Tibial nerve (tissue), 4 donors: ENCODE results near the gene PACSIN2. TPM values are rescaled to one million over a fixed set of nuclear protein-coding genes. Genes with fewer than 3 reads are reported as not detected.
A peak's percentile ranks its signal among the peaks of the same experiment; 100 is the strongest.

ENCODE experiments used
- DNase-seq, 2 donors: peaks; one replicate each; pipeline ENCODE4 v3.0.0-alpha.2; 2019; ENCODE audit warnings: low spot score in 2 of 2
- H3K27ac ChIP-seq, 4 donors: fragments of 200-600 bp; sonication (generic) in 3 of 4; one replicate each; pipeline ENCODE4 v1.5.1; 2017 to 2019; ENCODE audit warnings: mild to moderate bottlenecking in 1 of 4
- H3K27me3 ChIP-seq, 2 donors: fragments of 200-600 bp; sonication (generic) in 1 of 2; one replicate each; pipeline versions ENCODE4 v1.5.1 to v1.6.0; 2017 to 2019
- H3K36me3 ChIP-seq, 3 donors: fragments of 200-600 bp; sonication (generic); one replicate each; pipeline ENCODE4 v1.5.1; 2018 to 2019
- H3K4me1 ChIP-seq, 4 donors: fragments of 200-600 bp; sonication (generic) in 3 of 4; one replicate each; pipeline ENCODE4 v1.5.1; 2017 to 2019
- H3K4me3 ChIP-seq, 4 donors: fragments of 200-600 bp; sonication (generic) in 3 of 4; one replicate each; pipeline ENCODE4 v1.5.1; 2017 to 2019; ENCODE audit warnings: mild to moderate bottlenecking in 1 of 4, moderate library complexity in 1 of 4
- H3K9me3 ChIP-seq, 4 donors: fragments of 200-600 bp; sonication (generic) in 3 of 4; one replicate each; pipeline ENCODE4 v1.5.1; 2017 to 2019
- CTCF ChIP-seq, 5 experiments: fragments of 200-600 bp in 3 of 5; fragments of 450-650 bp in 2 of 5; sonication (generic) in 3 of 5; IDR thresholded peaks; one replicate each; pipeline ENCODE4 v1.5.1; 2016 to 2019; ENCODE audit warnings: antibody characterized with exemption in 5 of 5, mild to moderate bottlenecking in 3 of 5, moderate library complexity in 2 of 5
- EP300 ChIP-seq, 2 donors: sonication (generic); formaldehyde crosslinking; IDR thresholded peaks; one replicate each; pipeline ENCODE4 v1.6.1; 2017; ENCODE audit warnings: antibody characterized with exemption in 2 of 2, mild to moderate bottlenecking in 1 of 2
- POLR2A ChIP-seq, 2 donors: fragments of 450-650 bp; IDR thresholded peaks; one replicate each; pipeline ENCODE4 v1.6.1; 2017; ENCODE audit warnings: antibody characterized with exemption in 2 of 2, mild to moderate bottlenecking in 2 of 2, moderate library complexity in 2 of 2
- WGBS, 2 donors: methylation state at CpG; one replicate each; pipeline ENCODE4 v1.1.5; 2018; 5-methylcytosine and 5-hydroxymethylcytosine counted together
- total RNA-seq, 4 donors: library from RNA; depleted of rRNA; stranded (reverse); fragments of >200 nt; gene quantifications; one replicate each; pipeline ENCODE4 v1.1.0, GENCODE V29; 2016

PACSIN2 gene
- total RNA-seq, 4 donors from 2014 or later, result 45.9 to 78.2 (median 59.0) TPM

- Histone ChIP-seq H3K4me1 (peaks cover 0 to 71% (median 48%) of the 10 kb centered on the region in 4 donors), H3K36me3 (no peaks in the 10 kb centered on the region), H3K9me3 (no peaks in the 10 kb centered on the region), H3K4me3 (no peak overlapping the region), H3K27me3 (no peaks in the 10 kb centered on the region), H3K27ac (peak overlapping the region in 3 of 4 donors; percentile 36 to 56 (median 53))
- WGBS, 2 donors, result 61 to 66% methylated on average over 10 of the region's 10 CpGs
- DNase-seq, result no peak
- TF ChIP-seq EP300 (IDR thresholded peaks at IDR 0.05), result peak in 1 of 2 donors; percentile 29
- no peak for TF ChIP-seq POLR2A (IDR thresholded peaks at IDR 0.05)
These were observed 54.2 kb downstream of the PACSIN2 start for GRCh38 chr22:42960531-42961399.

DNA sequence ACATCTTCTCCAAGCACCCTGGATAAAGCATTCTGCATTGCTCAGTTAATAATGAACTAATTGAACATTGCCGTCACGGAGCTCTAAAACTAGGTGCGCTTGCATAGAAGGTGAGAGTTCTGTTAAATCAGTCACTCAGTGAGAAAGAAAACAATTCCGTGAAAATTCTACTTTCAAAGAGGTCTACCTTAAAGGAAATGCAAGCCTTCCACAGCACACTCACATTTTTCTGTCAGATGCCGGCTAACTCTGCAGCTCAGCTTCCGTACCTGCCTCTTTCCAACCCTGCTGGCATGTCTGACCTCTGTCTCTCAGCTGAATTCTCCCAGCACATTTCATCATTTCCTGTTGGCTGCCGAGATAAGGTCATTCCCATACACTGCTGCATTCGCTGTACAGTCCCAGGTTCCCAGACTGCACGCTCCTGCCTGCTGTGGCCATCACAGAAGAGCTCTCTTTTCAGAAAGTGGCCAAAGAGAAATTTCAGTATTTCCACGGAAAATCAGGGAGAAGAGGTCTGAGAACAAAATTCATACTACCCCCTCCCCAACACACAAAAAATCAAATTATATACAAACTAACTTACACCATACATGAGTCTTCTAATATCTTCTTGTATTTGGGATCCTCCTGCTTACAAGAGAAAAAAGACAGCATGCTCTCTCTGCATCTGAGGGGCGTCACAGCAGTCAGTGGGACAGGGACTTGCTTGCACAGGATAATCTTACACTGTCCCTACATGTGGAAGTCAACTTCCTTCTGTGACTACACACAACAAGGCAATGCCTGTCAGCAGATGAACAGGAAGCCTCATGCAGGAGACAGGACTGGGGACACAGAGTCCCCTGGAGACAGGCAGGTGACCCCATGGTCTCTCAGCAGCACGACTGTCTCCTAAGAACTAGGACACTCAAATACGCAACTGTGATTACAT is 55.1 kb downstream of the PACSIN2 start:
- Histone ChIP-seq H3K4me1 (peaks cover 0 to 71% (median 48%) of the 10 kb centered on the region in 4 donors), H3K9me3 (no peaks in the 10 kb centered on the region), H3K4me3 (peak overlapping the region in 1 of 4 donors; percentile 35), H3K36me3 (peaks cover 0 to 6% (median 0%) of the 10 kb centered on the region in 3 donors), H3K27me3 (no peaks in the 10 kb centered on the region), H3K27ac (peak overlapping the region in 3 of 4 donors; percentile 36 to 56 (median 53))
- WGBS, 2 donors, result 21 to 26% methylated on average over 13 of the region's 13 CpGs
- peak in 1 of 2 donors; percentile 60 for DNase-seq
- TF ChIP-seq EP300 (IDR thresholded peaks at IDR 0.05), result peak in 1 of 2 donors; percentile 71
- TF ChIP-seq CTCF (IDR thresholded peaks at IDR 0.05), result no peak
- peak in 1 of 2 donors; percentile 12 for TF ChIP-seq POLR2A (IDR thresholded peaks at IDR 0.05)

GRCh38 chr22:42958937-42959336 is 56.0 kb downstream of the PACSIN2 start:
- H3K4me3 ChIP-seq, result peak overlapping the region in 1 of 4 donors; percentile 35
- 51 to 55% methylated on average over 6 of the region's 6 CpGs for WGBS, 2 donors
- peaks cover 0 to 6% (median 0%) of the 10 kb centered on the region in 3 donors for H3K36me3 ChIP-seq
- no peaks in the 10 kb centered on the region for H3K9me3 ChIP-seq
- peaks cover 0 to 76% (median 48%) of the 10 kb centered on the region in 4 donors for H3K4me1 ChIP-seq
- no peaks in the 10 kb centered on the region for H3K27me3 ChIP-seq
- TF ChIP-seq EP300 (IDR thresholded peaks at IDR 0.05) (no peak), CTCF (IDR thresholded peaks at IDR 0.05) (no peak), POLR2A (IDR thresholded peaks at IDR 0.05) (no peak)
- DNase-seq, result no peak
- H3K27ac ChIP-seq, result peak overlapping the region in 2 of 4 donors; percentile 12 to 56

GRCh38 chr22:42957958-42958357 is 57.0 kb downstream of the PACSIN2 start:
- TF ChIP-seq CTCF (IDR thresholded peaks at IDR 0.05) (no peak), POLR2A (IDR thresholded peaks at IDR 0.05) (no peak), EP300 (IDR thresholded peaks at IDR 0.05) (no peak)
- Histone ChIP-seq H3K9me3 (no peaks in the 10 kb centered on the region), H3K4me3 (no peak overlapping the region), H3K27ac (no peak overlapping the region), H3K27me3 (no peaks in the 10 kb centered on the region), H3K36me3 (peaks cover 0 to 6% (median 0%) of the 10 kb centered on the region in 3 donors), H3K4me1 (peaks cover 0 to 79% (median 47%) of the 10 kb centered on the region in 4 donors)
- no peak for DNase-seq
- 48 to 53% methylated on average over 7 of the region's 7 CpGs for WGBS, 2 donors

DNA sequence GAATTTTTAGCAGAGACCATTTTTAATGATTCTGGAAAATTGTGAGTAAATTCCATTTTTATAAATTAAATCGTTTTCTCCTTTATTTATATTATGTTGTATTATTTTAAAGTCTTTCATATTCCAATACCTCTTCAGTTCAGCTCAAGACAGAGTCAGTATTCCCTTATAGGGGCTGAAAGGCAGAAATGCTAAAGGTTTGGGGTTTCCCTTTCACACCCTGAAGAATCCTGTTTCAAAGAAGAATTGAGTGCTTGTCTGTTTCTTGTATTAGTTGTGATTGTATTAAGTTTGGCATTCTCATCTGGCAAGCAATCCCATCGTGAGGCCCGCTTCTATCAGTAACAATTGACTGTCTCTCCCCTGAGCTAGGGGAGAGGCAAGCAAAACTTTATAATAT is 57.4 kb downstream of the PACSIN2 start:
- Histone ChIP-seq H3K27me3 (no peaks in the 10 kb centered on the region), H3K9me3 (no peaks in the 10 kb centered on the region), H3K36me3 (peaks cover 0 to 6% (median 0%) of the 10 kb centered on the region in 3 donors), H3K4me1 (peaks cover 0 to 75% (median 43%) of the 10 kb centered on the region in 4 donors), H3K4me3 (no peak overlapping the region), H3K27ac (peak overlapping the region in 1 of 4 donors; percentile 14)
- WGBS, 2 donors, result 30 to 42% methylated on average over 3 of the region's 3 CpGs
- TF ChIP-seq EP300 (IDR thresholded peaks at IDR 0.05) (no peak), CTCF (IDR thresholded peaks at IDR 0.05) (no peak), POLR2A (IDR thresholded peaks at IDR 0.05) (no peak)
- DNase-seq, result no peak
